Osteoblast (primary cell): ENCODE measurements around the gene P3R3URF. TPM values are rescaled to one million over a fixed set of nuclear protein-coding genes. Genes with fewer than 3 reads are reported as not detected.

ENCODE experiments used
- DNase-seq: peaks from one replicate; pipeline ENCODE4 v3.0.0; 2011; ENCODE audit warnings: low spot score, mixed read lengths; ENCODE audit not compliant: insufficient read length; ENCODE audit errors: missing footprints
- H2AFZ ChIP-seq: 2 replicates; pipeline ENCODE4 v1.6.0; 2011; ENCODE audit warnings: mild to moderate bottlenecking, low read length
- H3K27ac ChIP-seq: 2 replicates; pipeline ENCODE4 v1.5.1; 2011; ENCODE audit warnings: mild to moderate bottlenecking, low read depth, low read length, moderate library complexity
- H3K27me3 ChIP-seq: 2 replicates; pipeline ENCODE4 v1.6.0; 2012; ENCODE audit warnings: mild to moderate bottlenecking, control low read depth, inconsistent platforms, low read length, moderate library complexity; ENCODE audit not compliant: insufficient read depth
- H3K36me3 ChIP-seq: 2 replicates; pipeline ENCODE4 v1.5.1; 2011; ENCODE audit warnings: mild to moderate bottlenecking, low read length, control low read depth, moderate library complexity; ENCODE audit not compliant: insufficient read depth
- H3K4me1 ChIP-seq: 2 replicates; pipeline ENCODE4 v1.5.1; 2011; ENCODE audit warnings: mild to moderate bottlenecking, low read length, control low read depth, moderate library complexity; ENCODE audit not compliant: insufficient read depth
- H3K4me2 ChIP-seq: 2 replicates; pipeline ENCODE4 v1.6.0; 2011; ENCODE audit warnings: mild to moderate bottlenecking, low read length; ENCODE audit not compliant: insufficient read depth
- H3K4me3 ChIP-seq: fragments of 200-600 bp; sonication (generic); 3 replicates; pipeline ENCODE4 v1.5.1; 2012; ENCODE audit warnings: mild to moderate bottlenecking, low read length, inconsistent platforms; ENCODE audit not compliant: insufficient read depth
- H3K79me2 ChIP-seq: 2 replicates; pipeline ENCODE4 v1.6.0; 2012; ENCODE audit warnings: mild to moderate bottlenecking, low read length, control low read depth, inconsistent platforms; ENCODE audit not compliant: insufficient read depth
- H3K9me3 ChIP-seq: 2 replicates; pipeline ENCODE4 v1.5.1; 2011; ENCODE audit warnings: low read depth, low read length, control low read depth
- H4K20me1 ChIP-seq: 2 replicates; pipeline ENCODE4 v1.6.0; 2012; ENCODE audit warnings: mild to moderate bottlenecking, low read length, control low read depth; ENCODE audit not compliant: insufficient read depth
- total RNA-seq: library from RNA; depleted of rRNA; stranded (reverse); fragments of >200 nt; gene quantifications from 2 replicates; pipeline ENCODE4 v1.2.3, GENCODE V29; 2012
- TF ChIP-seq, protein P1 (sequence below): IDR thresholded peaks from 2 replicates; pipeline ENCODE4 v1.5.1; 2011; ENCODE audit warnings: mild to moderate bottlenecking, low read depth, low read length, moderate library complexity; ENCODE audit errors: extremely low read depth

P3R3URF gene
- total RNA-seq, 1 donor: not detected

DNA sequence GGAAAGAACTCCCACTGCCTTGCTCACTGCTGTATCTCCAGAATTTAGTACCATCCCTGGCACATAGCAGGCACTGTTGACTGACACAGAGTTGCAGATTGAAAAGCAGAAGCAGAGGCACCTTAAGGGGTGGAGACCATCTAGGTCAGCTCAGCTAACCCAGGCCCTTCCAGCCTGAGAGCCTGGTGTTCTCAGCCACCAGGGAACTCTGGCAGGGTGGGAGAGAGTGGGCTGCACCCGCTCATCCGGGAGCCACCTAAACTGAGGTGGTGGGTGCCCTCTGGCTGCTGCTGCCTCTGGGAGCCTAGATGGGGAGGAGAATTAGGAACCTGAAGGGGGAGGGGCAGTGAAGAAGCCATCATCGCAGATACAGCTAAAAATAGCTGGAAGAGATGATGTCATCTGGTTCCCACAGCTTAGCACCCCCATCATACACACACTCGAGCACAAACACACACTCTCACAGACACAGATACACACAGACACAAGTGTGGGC lies 2.9 kb downstream of the P3R3URF start:
- DNase-seq: peak; percentile 88
- TF ChIP-seq, protein P1, sequence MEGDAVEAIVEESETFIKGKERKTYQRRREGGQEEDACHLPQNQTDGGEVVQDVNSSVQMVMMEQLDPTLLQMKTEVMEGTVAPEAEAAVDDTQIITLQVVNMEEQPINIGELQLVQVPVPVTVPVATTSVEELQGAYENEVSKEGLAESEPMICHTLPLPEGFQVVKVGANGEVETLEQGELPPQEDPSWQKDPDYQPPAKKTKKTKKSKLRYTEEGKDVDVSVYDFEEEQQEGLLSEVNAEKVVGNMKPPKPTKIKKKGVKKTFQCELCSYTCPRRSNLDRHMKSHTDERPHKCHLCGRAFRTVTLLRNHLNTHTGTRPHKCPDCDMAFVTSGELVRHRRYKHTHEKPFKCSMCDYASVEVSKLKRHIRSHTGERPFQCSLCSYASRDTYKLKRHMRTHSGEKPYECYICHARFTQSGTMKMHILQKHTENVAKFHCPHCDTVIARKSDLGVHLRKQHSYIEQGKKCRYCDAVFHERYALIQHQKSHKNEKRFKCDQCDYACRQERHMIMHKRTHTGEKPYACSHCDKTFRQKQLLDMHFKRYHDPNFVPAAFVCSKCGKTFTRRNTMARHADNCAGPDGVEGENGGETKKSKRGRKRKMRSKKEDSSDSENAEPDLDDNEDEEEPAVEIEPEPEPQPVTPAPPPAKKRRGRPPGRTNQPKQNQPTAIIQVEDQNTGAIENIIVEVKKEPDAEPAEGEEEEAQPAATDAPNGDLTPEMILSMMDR: no peak
- peak overlapping the region; percentile 57 for H2AFZ ChIP-seq
- no peaks in the 10 kb centered on the region for H3K9me3 ChIP-seq
- H4K20me1 ChIP-seq: no peaks in the 10 kb centered on the region
- peaks cover 10% of the 10 kb centered on the region for H3K27me3 ChIP-seq
- no peak overlapping the region for H3K27ac ChIP-seq
- no peaks in the 10 kb centered on the region for H3K79me2 ChIP-seq
- H3K36me3 ChIP-seq: no peaks in the 10 kb centered on the region
- no peak overlapping the region for H3K4me2 ChIP-seq
- H3K4me3 ChIP-seq: no peak overlapping the region
- H3K4me1 ChIP-seq: peaks cover 15% of the 10 kb centered on the region

DNA sequence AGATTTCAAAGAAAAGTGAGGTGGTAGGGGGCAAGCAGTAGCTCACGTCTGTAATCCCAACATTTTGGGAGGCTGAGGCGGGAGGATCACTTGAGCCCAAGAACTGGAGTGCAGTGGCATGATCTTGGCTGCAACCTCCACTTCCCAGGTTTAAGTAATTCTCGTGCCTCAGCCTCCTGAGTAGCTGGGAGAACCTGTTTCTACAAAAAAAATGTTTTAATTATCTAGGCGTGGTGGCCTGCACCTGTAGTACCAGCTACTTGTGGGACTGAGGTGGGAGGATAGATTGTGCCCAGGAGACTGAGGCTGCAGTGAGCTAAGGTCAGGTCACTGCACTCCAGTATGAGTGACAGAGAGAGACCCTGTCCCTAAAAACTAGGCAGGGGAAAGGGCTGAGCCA lies 4.0 kb downstream of the P3R3URF start:
- no peak for DNase-seq
- Histone ChIP-seq H3K4me2 (no peak overlapping the region), H3K36me3 (no peaks in the 10 kb centered on the region), H3K9me3 (no peaks in the 10 kb centered on the region), H3K4me1 (peaks cover 15% of the 10 kb centered on the region), H3K79me2 (no peaks in the 10 kb centered on the region), H2AFZ (no peak overlapping the region), H4K20me1 (no peaks in the 10 kb centered on the region), H3K27ac (no peak overlapping the region), H3K27me3 (peaks cover 14% of the 10 kb centered on the region), H3K4me3 (no peak overlapping the region)
- TF ChIP-seq, protein P1: no peak

GRCh38 chr1:46171871-46172270 lies 4.4 kb downstream of the P3R3URF start:
- Histone ChIP-seq H3K36me3 (no peaks in the 10 kb centered on the region), H3K9me3 (no peaks in the 10 kb centered on the region), H3K79me2 (no peaks in the 10 kb centered on the region), H3K27me3 (peaks cover 18% of the 10 kb centered on the region), H3K4me2 (no peak overlapping the region), H3K4me1 (peaks cover 15% of the 10 kb centered on the region), H2AFZ (no peak overlapping the region), H3K4me3 (no peak overlapping the region), H3K27ac (no peak overlapping the region), H4K20me1 (no peaks in the 10 kb centered on the region)
- DNase-seq: no peak
- TF ChIP-seq, protein P1: no peak

- Histone ChIP-seq H3K4me1 (peaks cover 19% of the 10 kb centered on the region), H2AFZ (peak overlapping the region; percentile 3), H3K4me2 (no peak overlapping the region), H3K27ac (no peak overlapping the region), H3K27me3 (peaks cover 23% of the 10 kb centered on the region), H3K36me3 (no peaks in the 10 kb centered on the region), H3K79me2 (no peaks in the 10 kb centered on the region), H3K4me3 (no peak overlapping the region), H3K9me3 (no peaks in the 10 kb centered on the region), H4K20me1 (no peaks in the 10 kb centered on the region)
- TF ChIP-seq, protein P1: no peak
- DNase-seq: no peak
Observed at GRCh38 chr1:46171351-46171750, 4.9 kb downstream of the P3R3URF start.
